Caco-2 (cell line): Measurements from ENCODE around the gene CDK11A. TPM values are rescaled to one million over a fixed set of nuclear protein-coding genes. Genes with fewer than 3 reads are reported as not detected.
"Not testable (repeated sequence)": the region's sequence is repeated elsewhere in the genome, so short reads cannot be mapped to it uniquely, and the experiment has no call there.

Experiments
- BruUV-seq: library from RNA; stranded (reverse); fragments of 400-500 nt; replicated peaks from 2 replicates; lab custom pipeline; 2021; lab: Mats Ljungman, UMichigan
- CTCF ChIA-PET: fragments of 300-600 bp; sonication (Branson Sonifier 250); formaldehyde crosslinking; loops from one replicate; lab custom pipeline; 2022; ENCODE audit warnings: antibody characterized with exemption; lab: Charles Lee
- POLR2A ChIA-PET: fragments of 300-600 bp; sonication (Branson Sonifier 250); formaldehyde crosslinking; loops from one replicate; lab custom pipeline; 2022; ENCODE audit warnings: antibody characterized with exemption; lab: Charles Lee
- DNase-seq, 2 experiments: peaks; one replicate each; pipeline versions ENCODE4 v3.0.0 to v3.0.0-alpha.2; 2020 to 2022
- H3K27me3 ChIP-seq: replicated peaks from 2 replicates; pipeline ENCODE4 v1.6.0; 2011; ENCODE audit warnings: low read length; ENCODE audit not compliant: control insufficient read depth, insufficient read depth
- H3K36me3 ChIP-seq: 2 replicates; pipeline ENCODE4 v1.5.1; 2011; ENCODE audit warnings: low read length; ENCODE audit not compliant: control insufficient read depth, insufficient read depth
- H3K4me1 ChIP-seq: fragments of 250-450 bp; sonication (Bioruptor Pico); 2 replicates; pipeline ENCODE4 v1.5.1; 2020; ENCODE audit warnings: mild to moderate bottlenecking
- H3K4me3 ChIP-seq: 2 replicates; pipeline ENCODE4 v1.5.1; 2011; ENCODE audit warnings: low read depth, mild to moderate bottlenecking, control low read depth, low read length
- H3K9me3 ChIP-seq: fragments of 250-450 bp; sonication (Bioruptor Pico); 2 replicates; pipeline ENCODE4 v1.5.1; 2020; ENCODE audit warnings: mild to moderate bottlenecking, moderate library complexity
- H3K27ac Mint-ChIP-seq: one replicate; pipeline ENCODE4 v1.8.0; 2022; ENCODE audit warnings: mixed read lengths; ENCODE audit not compliant: unreplicated experiment
- H3K27me3 Mint-ChIP-seq: one replicate; pipeline ENCODE4 v1.8.0; 2022; ENCODE audit warnings: mixed read lengths; ENCODE audit not compliant: insufficient read depth, unreplicated experiment
- H3K36me3 Mint-ChIP-seq: one replicate; pipeline ENCODE4 v1.8.0; 2022; ENCODE audit warnings: mild to moderate bottlenecking, mixed read lengths; ENCODE audit not compliant: insufficient read depth, unreplicated experiment
- H3K4me1 Mint-ChIP-seq: one replicate; pipeline ENCODE4 v1.8.0; 2022; ENCODE audit warnings: low read depth, mixed read lengths; ENCODE audit not compliant: unreplicated experiment
- H3K4me3 Mint-ChIP-seq: one replicate; pipeline ENCODE4 v1.8.0; 2022; ENCODE audit warnings: mild to moderate bottlenecking, moderate library complexity, mixed read lengths; ENCODE audit not compliant: unreplicated experiment
- H3K9me3 Mint-ChIP-seq: one replicate; pipeline ENCODE4 v1.8.0; 2022; ENCODE audit warnings: mixed read lengths; ENCODE audit not compliant: unreplicated experiment
- CTCF ChIP-seq, 2 experiments: fragments of 200-600 bp in 1 of 2; IDR thresholded peaks; 1 replicate in 1 of 2; 2 replicates in 1 of 2; pipeline versions ENCODE4 v1.5.1 to v1.8.0; 2011 to 2022; ENCODE audit warnings: antibody characterized with exemption in 1 of 2, control low read depth in 1 of 2, inconsistent platforms in 1 of 2, low read depth in 1 of 2, low read length in 1 of 2, mild to moderate bottlenecking in 1 of 2, moderate library complexity in 1 of 2; ENCODE audit not compliant: insufficient read depth in 1 of 2, severe bottlenecking in 1 of 2, unreplicated experiment in 1 of 2
- intact Hi-C: fragments of 100-400 bp; cut with micrococcal nuclease; formaldehyde crosslinking; loops from one replicate; pipeline ENCODE4 v1.10.0; 2022; ENCODE audit not compliant: unreplicated experiment
- total RNA-seq: library from RNA; stranded (reverse); gene quantifications from 2 replicates; pipeline ENCODE4 v1.2.3, GENCODE V29; 2022

Gene CDK11A
- total RNA-seq, 1 experiment from 2014 or later = 53.7 TPM

GRCh38 chr1:1707241-1707640 lies 16.9 kb downstream of the CDK11A start:
- DNase-seq, H3K27me3 Mint-ChIP-seq, H3K4me1 Mint-ChIP-seq, CTCF ChIA-PET, BruUV-seq, POLR2A ChIA-PET, H3K36me3 ChIP-seq, H3K4me3 Mint-ChIP-seq, H3K27me3 ChIP-seq, H3K9me3 Mint-ChIP-seq, H3K4me1 ChIP-seq, intact Hi-C loops, H3K27ac Mint-ChIP-seq, H3K9me3 ChIP-seq, H3K4me3 ChIP-seq: not testable (repeated sequence)
- H3K36me3 Mint-ChIP-seq = peaks cover 11% of the 10 kb centered on the region

DNA sequence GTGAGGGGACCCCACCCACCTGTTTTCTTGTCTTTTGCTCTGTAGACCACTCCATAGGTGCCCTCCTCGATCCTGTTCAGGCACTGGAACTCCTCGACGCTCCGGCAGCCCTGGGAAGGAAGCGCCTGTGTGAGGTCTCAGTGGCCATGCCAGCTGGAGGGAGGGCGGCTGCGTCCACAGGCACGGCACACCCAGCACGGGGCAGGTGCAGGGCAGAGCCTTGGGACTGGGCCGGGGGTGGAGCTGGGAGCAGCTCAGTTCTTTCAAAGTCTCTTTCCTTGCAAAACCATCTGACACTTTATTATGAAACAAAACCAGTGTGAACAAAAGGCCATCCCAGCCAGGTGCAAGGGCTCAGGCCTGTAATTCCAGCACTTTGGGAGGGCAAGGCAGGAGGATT lies 18.5 kb downstream of the CDK11A start:
- H3K4me3 Mint-ChIP-seq, H3K27me3 ChIP-seq, H3K36me3 ChIP-seq, H3K4me1 Mint-ChIP-seq, H3K4me3 ChIP-seq, H3K9me3 Mint-ChIP-seq, POLR2A ChIA-PET, CTCF ChIA-PET, DNase-seq, intact Hi-C loops, H3K4me1 ChIP-seq, BruUV-seq, H3K27me3 Mint-ChIP-seq, H3K36me3 Mint-ChIP-seq, H3K9me3 ChIP-seq, H3K27ac Mint-ChIP-seq: not testable (repeated sequence)

DNA sequence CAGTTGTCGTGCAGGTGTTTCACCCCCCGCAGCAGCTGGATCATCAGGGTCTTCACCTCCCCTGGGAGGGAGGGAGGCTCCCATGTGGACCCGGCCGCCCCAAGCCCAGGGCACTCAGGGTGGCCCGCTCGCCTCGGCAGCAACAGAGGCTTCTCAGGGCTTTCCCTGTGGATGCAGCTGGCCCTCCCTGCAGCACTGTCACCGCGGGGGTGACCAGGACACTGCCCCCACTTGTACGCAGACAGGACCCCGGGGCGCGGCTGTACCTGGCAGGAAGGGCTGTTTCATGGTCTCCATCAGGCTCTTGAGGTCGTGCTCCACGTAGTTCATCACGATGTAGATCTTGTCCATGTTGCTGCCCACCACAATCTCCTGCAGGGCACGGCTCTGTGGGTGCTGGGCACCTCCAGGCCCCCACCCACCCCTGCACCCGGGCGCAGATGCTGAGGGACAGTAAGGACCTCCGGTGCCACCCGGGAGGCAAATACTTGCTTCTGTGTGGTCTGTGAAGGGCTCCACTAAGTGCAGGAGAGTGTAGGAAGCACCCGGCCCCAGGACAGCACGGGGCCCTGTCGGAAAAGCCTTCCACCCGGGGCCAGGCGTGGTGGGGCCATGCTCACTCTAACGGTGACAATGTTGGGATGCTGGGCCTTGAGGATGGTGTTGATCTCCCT lies 19.7 kb downstream of the CDK11A start:
- H3K9me3 ChIP-seq, H3K4me3 Mint-ChIP-seq, H3K27me3 ChIP-seq, DNase-seq, H3K27me3 Mint-ChIP-seq, intact Hi-C loops, H3K27ac Mint-ChIP-seq, BruUV-seq, POLR2A ChIA-PET, H3K4me1 ChIP-seq, CTCF ChIA-PET, H3K4me1 Mint-ChIP-seq, H3K9me3 Mint-ChIP-seq, H3K36me3 Mint-ChIP-seq, H3K4me3 ChIP-seq, H3K36me3 ChIP-seq: not testable (repeated sequence)

GRCh38 chr1:1703796-1704195 lies 20.4 kb downstream of the CDK11A start:
- Histone ChIP-seq H3K4me3 (no peak overlapping the region), H3K4me1 (no peaks in the 10 kb centered on the region), H3K36me3 (no peaks in the 10 kb centered on the region), H3K9me3 (no peaks in the 10 kb centered on the region), H3K27me3 (no peaks in the 10 kb centered on the region)
- ChIA-PET CTCF (no interaction called here), POLR2A (no interaction called here)
- TF ChIP-seq CTCF (IDR thresholded peaks at IDR 0.05; ENCODE audit: insufficient read depth in 1 of 2, low read depth in 1 of 2, low read length in 1 of 2, severe bottlenecking in 1 of 2, unreplicated experiment in 1 of 2) = no peak
- DNase-seq = no peak
- intact Hi-C loops = no loop called here
- no peaks in the 10 kb centered on the region for H3K27me3 Mint-ChIP-seq
- H3K36me3 Mint-ChIP-seq = peaks cover 5% of the 10 kb centered on the region
- no peak overlapping the region for H3K4me3 Mint-ChIP-seq
- H3K4me1 Mint-ChIP-seq = no peaks in the 10 kb centered on the region
- no peak overlapping the region for H3K27ac Mint-ChIP-seq
- no peaks in the 10 kb centered on the region for H3K9me3 Mint-ChIP-seq
- no TSS peak for BruUV-seq

- H3K4me3 ChIP-seq, H3K9me3 ChIP-seq, H3K4me1 Mint-ChIP-seq, H3K27me3 ChIP-seq, BruUV-seq, POLR2A ChIA-PET, H3K4me1 ChIP-seq, H3K27me3 Mint-ChIP-seq, H3K27ac Mint-ChIP-seq, DNase-seq, H3K4me3 Mint-ChIP-seq, CTCF ChIA-PET, H3K36me3 Mint-ChIP-seq, intact Hi-C loops, H3K9me3 Mint-ChIP-seq, H3K36me3 ChIP-seq: not testable (repeated sequence)
Observed at GRCh38 chr1:1702506-1702905, 21.7 kb downstream of the CDK11A start.

DNA sequence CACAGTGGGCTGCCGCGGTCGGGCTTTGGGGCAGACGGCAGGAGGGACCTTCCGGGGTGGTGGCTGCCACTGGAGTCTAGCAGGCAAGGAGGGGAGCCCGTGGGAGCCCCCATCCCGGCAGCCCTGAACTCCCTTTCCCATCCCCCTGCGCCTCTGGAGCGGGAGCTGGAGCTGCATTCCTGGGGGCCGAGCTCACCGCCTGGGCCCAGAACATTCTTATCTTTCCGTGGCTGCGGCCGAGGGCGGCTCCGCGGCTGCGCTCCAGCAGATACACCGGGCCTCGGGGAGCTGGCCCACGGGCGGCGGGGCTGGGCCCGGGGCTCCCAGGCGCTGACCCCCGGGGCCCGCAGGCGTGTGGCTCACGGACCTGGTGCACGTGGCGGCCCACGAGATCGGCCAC lies 23.6 kb downstream of the CDK11A start:
- H3K4me1 ChIP-seq, H3K9me3 Mint-ChIP-seq, H3K27me3 ChIP-seq, BruUV-seq, H3K9me3 ChIP-seq, H3K4me3 ChIP-seq, CTCF ChIA-PET, H3K36me3 ChIP-seq, H3K36me3 Mint-ChIP-seq, DNase-seq, H3K4me1 Mint-ChIP-seq, H3K4me3 Mint-ChIP-seq, intact Hi-C loops, H3K27ac Mint-ChIP-seq, H3K27me3 Mint-ChIP-seq, POLR2A ChIA-PET: not testable (repeated sequence)
